ENCODE measurements around the gene KNOP1. TPM values are rescaled to one million over a fixed set of nuclear protein-coding genes. Genes with fewer than 3 reads are reported as not detected.

The KNOP1 gene
- total RNA-seq = 10.9 TPM

GRCh38 chr16:19717741-19718623, at the start of gene KNOP1, which contains the start of gene IQCK:
Gene KNOP1 (minus strand): TSS chr16:19718227. CDS start chr16:19715035, 3,192 bp downstream.
Gene IQCK (plus strand): TSS chr16:19718271. CDS start chr16:19718307, 36 bp downstream.
- DNase-seq = peak; percentile 86

- no peak for DNase-seq
These were observed 49.5 kb upstream of the KNOP1 start for GRCh38 chr16:19767497-19767896.

GRCh38 chr16:19766988-19767387, 49.0 kb upstream of the KNOP1 start:
- no peak for DNase-seq

GRCh38 chr16:19766554-19766884, 48.5 kb upstream of the KNOP1 start:
- DNase-seq = no peak

- DNase-seq = no peak
These were observed 48.0 kb upstream of the KNOP1 start for GRCh38 chr16:19765860-19766553.

GRCh38 chr16:19760356-19761060, 42.5 kb upstream of the KNOP1 start:
- DNase-seq = peak; percentile 50

- DNase-seq = no peak
These were observed 40.0 kb upstream of the KNOP1 start for GRCh38 chr16:19757762-19758595.

GRCh38 chr16:19757026-19757425, 39.0 kb upstream of the KNOP1 start:
- DNase-seq = no peak

- DNase-seq = no peak
These were observed 37.2 kb upstream of the KNOP1 start for GRCh38 chr16:19755268-19755667.

GRCh38 chr16:19754644-19755036, 36.6 kb upstream of the KNOP1 start:
- no peak for DNase-seq

- no peak for DNase-seq
These were observed 36.0 kb upstream of the KNOP1 start for GRCh38 chr16:19753815-19754643.

GRCh38 chr16:19751478-19752385, 33.7 kb upstream of the KNOP1 start:
- DNase-seq = no peak

- DNase-seq = no peak
These were observed 31.6 kb upstream of the KNOP1 start for GRCh38 chr16:19749571-19750080.

- peak; percentile 31 for DNase-seq
These were observed 30.6 kb upstream of the KNOP1 start for GRCh38 chr16:19748389-19749168.

- DNase-seq = no peak
These were observed 28.5 kb upstream of the KNOP1 start for GRCh38 chr16:19746561-19746960.

GRCh38 chr16:19745286-19746010, 27.4 kb upstream of the KNOP1 start:
- no peak for DNase-seq

GRCh38 chr16:19744670-19745069, 26.6 kb upstream of the KNOP1 start:
- no peak for DNase-seq

- no peak for DNase-seq
These were observed 25.8 kb upstream of the KNOP1 start for GRCh38 chr16:19743816-19744159.

Data from skin of body (tissue), 2 donors.